Inflammatory macrophage treated with lipopolysaccharide for 1 hour (primary cell): ENCODE results near the gene DLD.
A peak's percentile ranks its signal among the peaks of the same experiment; 100 is the strongest.
"Not testable (repeated sequence)": the region's sequence is repeated elsewhere in the genome, so short reads cannot be mapped to it uniquely, and the experiment has no call there.

Source experiments
- DNase-seq, 2 donors: peaks; one replicate each; pipeline ENCODE4 v3.0.0-alpha.2; 2020 to 2022

DLD gene, protein sequence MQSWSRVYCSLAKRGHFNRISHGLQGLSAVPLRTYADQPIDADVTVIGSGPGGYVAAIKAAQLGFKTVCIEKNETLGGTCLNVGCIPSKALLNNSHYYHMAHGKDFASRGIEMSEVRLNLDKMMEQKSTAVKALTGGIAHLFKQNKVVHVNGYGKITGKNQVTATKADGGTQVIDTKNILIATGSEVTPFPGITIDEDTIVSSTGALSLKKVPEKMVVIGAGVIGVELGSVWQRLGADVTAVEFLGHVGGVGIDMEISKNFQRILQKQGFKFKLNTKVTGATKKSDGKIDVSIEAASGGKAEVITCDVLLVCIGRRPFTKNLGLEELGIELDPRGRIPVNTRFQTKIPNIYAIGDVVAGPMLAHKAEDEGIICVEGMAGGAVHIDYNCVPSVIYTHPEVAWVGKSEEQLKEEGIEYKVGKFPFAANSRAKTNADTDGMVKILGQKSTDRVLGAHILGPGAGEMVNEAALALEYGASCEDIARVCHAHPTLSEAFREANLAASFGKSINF

DNA sequence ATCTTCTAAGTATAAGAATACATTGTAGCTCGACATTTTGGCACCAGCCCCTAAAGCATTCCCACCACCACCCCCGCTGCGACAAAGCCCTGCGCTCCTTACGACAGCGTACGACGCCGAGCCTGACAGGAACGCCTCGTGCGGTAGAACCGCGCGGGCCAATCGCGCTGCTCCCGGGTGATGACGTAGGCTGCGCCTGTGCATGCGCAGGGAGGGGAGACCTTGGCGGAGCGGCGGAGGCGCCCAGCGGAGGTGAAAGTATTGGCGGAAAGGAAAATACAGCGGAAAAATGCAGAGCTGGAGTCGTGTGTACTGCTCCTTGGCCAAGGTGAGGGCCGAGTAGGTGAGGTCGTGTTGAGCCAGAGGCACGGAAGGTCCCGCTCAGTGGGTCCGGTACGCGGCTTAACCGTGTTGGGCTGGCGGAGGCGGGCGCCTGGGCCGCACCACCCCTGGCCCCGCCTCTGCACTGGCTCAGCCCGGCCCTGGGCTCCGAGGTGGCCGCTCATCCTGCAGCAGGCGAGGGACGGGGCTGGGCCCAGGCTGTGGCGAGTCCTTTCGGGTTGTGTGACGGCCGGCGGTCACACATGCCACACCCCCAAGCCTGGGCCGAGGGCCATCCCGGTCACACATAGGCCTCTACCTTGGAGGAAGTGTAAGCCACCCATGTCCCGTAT lies at the start of gene DLD:
Gene DLD, plus strand, starts transcription at position 222 of the 674 bp plus-strand sequence. Its CDS starts 68 bp downstream, at position 290.
- DNase-seq = peak; percentile 90 to 93

- DNase-seq = no peak
Observed at GRCh38 chr7:107842213-107842612, 48.8 kb upstream of the DLD start.

DNA sequence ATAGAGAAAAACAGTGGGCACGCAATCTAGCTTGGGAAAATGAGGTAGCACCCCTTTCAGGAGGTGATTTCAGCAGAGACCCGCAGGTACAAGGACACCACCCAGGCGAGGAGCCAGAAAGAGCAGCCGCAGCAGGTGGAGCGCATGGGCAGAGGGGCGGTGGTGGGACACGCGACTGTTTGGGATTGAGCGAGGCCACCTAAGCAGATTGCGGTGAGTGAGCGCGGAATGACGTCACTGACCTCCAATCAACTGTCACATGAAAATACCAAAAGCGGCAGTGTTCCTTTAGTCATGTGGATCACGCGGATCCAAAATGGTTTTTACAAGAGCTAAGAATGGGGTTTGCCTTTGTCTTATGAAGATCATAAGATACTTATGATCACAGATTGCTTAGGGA lies 47.8 kb upstream of the DLD start:
- no peak for DNase-seq

DNA sequence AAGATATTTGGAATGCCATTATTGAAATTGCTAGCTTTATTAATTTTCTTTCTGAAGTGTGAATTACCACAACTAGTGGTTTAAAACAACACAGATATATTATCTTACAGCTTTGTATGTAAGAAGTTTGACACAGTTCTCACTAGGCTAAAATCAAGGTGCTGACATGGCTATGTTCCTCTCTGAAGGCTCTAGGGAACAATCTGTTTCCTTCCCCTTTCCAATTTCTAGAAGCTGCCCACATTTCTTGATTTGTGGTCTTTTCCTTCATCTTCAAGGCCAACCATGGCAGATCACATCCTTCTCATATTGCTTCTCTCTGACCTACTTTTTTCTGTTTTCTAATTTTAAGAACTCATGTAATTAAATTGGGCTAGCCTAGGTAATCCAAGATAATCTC lies 44.7 kb upstream of the DLD start:
- DNase-seq = peak in 1 of 2 donors; percentile 13

DNA sequence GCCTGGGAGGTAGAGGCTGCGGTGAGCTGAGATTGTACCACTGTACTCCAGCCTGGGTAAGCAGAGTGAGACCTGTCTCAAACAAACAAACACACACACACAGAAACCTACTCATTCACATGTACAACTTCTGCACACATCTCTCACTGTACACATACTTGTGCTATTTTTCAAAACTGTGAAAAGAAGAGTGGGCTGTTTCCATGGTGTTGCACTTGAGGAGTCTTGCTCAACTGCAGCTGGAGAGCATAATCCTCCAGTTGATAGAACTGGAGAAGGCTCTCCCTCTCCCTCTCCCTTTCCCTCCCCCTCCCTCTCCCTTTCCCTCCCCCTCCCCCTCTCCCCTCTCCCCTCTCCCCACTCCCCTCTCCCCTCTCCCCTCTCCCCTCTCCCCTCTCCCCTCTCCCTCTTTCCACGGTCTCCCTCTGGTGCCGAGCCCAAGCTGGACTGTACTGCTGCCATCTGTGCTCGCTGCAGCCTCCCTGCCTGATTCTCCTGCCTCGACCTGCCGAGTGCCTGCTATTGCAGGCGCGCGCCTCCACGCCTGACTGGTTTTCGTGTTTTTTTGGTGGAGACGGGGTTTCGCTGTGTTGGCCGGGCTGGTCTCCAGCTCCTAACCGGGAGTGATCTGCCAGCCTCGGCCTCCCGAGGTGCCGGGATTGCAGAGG lies 43.7 kb upstream of the DLD start:
- DNase-seq = no peak

DNA sequence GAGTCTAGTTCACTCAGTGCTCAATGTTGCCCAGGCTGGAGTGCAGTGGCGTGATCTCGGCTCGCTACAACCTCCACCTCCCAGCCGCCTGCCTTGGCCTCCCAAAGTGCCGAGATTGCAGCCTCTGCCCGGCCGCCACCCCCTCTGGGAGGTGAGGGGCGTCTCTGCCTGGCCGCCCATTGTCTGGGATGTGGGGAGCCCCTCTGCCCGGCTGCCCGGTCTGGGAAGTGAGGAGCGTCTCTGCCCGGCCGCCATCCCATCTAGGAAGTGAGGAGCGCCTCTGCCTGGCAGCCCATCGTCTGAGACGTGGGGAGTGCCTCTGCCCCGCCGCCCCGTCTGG lies 43.2 kb upstream of the DLD start:
- DNase-seq = not testable (repeated sequence)

GRCh38 chr7:107848211-107848610 lies 42.8 kb upstream of the DLD start:
- not testable (repeated sequence) for DNase-seq

DNA sequence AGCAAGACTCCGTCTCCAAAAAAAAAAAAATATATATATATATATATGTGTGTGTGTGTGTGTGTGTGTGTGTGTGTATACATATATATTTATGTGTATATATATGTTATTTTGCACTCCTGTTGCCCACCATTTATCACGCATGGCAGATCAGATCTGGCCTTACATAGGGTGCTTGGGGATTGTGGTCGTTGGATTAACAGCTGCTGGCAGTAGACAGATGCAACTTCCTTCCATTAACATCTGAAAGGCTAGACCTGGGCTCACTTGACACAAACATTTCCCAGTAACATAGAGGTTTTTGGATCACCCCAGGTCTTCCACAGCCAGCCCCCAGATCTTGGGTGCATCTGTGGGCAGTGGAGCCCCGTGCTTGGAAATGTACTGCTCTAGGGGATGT lies 40.8 kb upstream of the DLD start:
- no peak for DNase-seq

- no peak for DNase-seq
Observed at GRCh38 chr7:107850643-107851042, 40.3 kb upstream of the DLD start.

DNA sequence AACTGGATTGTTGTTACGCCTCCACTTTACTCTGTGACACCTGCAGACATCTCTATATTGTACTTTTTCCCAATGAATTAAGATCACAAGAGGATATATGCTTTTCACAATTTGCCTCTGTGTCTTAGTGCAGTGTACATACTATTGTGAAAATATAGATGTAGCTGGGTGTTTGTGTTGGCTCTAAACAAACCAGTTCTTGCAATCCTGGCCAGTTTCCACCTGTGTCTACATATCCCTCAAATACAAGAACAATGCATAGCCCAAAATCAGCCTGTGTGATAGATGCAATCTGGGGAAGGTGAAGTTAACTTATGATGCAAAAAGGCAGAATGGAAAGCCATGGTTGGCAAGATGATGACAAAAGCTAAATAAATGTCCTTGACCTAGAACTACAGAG lies 36.5 kb upstream of the DLD start:
- no peak for DNase-seq

DNA sequence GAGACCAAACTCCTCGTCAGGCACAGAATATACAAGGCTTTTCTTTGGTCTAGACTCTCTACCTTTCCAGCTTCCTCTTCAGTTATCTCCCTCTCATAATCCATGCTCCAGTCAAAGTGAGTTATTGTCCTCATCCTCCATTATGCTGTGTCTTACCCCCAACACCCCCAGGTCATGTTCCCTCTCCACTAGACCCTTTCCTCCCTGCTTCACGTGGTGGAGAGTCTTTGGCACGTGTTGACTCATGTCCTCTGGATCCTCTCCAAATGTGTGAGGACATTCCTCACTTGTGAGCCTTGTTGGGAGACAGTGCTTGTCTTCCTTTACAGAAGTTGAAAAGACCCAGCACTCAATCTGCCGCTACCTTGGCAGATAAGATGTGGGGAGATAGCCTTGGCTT lies 36.0 kb upstream of the DLD start:
- no peak for DNase-seq

DNA sequence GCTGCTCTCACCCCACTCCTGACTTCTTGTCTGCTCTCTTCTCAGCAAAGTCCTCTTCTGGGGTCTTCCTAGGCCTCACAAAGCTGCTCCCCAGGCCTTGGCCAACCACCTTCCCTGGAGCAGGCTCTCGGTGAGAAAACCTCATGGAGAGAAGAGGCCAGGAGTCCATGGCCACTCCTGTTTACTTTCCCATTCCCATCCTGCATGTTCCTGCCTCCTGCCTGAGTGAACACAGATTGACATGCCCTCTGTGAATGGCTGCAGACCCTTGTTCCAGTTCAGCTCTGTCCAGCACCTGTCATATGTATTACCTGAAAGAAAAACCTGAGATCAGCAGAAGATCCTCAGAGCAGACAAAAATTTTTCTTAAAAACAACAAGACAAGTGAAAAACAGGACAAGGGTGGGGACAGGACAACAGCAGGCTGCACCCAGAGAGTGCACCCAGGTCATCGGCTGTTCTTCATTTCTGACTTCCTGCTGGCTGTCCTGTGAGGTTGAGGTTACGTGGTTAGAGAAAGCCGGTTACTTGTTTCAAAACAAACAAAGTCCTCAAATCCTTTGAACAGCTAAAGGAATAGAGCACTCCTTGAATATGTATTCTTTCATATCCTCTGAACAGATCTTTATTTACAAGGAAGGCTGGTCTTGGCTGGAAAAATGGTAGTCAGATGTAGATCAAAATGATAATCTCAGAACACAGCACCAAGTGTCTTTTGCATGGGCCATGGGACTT lies 34.0 kb upstream of the DLD start:
- no peak for DNase-seq

DNA sequence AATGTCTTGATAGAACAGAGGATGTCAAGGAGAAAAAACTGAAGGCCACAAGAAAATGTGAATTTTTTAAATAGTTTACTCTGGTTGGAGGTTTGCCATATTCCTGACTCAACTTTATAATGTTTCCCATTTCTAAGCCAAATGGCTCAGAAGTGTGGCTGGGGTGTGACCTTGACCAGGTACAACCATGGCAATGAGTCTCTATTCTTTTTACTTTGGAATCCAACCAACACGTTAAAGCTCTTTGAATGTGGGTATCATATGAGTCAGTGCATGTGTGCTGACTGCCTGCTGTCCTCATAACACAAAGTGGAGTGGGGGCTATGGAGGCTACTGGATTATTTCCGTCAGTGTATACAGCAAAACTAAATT lies 33.5 kb upstream of the DLD start:
- no peak for DNase-seq

DNA sequence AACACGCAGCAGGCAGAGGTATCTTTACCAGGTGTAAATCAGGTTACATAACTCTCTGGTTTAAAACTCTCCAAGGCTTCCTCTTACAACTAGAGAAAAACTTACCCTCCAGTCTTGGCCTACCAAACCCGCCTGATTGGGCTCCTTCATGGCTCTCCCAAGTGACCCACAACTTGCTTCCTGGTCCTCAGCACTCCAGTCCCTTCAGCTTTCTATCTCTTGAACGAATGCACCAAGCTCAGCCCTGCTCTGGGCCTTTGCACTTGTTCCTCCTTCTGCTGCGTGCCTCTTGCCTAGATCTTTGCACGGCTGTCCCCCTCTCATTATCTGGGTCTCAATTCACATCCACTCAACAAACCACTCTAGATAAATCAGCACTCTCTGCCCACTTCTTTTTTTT lies 32.7 kb upstream of the DLD start:
- no peak for DNase-seq

DNA sequence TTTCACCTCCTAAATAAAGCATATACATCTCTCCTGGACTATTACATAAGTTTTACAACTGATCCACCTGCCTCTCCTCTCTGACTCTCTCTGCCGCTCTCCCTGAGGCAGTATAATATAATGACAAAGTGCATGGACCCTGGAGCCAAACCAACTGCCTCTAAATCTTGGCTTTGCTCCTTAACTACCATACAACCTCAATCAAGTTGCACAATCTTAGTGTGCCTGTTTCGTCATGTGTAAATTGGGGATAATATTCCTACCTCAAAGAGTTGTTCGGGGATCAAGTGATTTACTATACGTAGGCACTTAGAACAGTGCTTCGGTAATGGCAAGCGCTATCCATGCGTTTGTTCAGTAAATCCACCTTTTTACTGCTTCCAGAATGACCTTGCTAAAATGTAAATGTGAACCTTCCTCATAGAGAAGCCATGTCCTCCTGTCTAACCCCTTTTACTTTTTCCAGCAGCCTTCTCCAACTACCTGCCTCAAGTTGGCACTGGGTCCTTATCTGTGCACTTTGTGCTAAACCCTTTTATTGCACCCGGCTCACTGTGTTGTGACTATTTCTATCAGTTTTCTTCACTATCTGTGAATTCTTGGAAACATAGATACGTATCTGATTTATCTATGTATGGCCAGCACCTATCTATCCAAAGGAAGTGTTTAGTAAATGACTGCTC lies 30.6 kb upstream of the DLD start:
- DNase-seq = no peak

DNA sequence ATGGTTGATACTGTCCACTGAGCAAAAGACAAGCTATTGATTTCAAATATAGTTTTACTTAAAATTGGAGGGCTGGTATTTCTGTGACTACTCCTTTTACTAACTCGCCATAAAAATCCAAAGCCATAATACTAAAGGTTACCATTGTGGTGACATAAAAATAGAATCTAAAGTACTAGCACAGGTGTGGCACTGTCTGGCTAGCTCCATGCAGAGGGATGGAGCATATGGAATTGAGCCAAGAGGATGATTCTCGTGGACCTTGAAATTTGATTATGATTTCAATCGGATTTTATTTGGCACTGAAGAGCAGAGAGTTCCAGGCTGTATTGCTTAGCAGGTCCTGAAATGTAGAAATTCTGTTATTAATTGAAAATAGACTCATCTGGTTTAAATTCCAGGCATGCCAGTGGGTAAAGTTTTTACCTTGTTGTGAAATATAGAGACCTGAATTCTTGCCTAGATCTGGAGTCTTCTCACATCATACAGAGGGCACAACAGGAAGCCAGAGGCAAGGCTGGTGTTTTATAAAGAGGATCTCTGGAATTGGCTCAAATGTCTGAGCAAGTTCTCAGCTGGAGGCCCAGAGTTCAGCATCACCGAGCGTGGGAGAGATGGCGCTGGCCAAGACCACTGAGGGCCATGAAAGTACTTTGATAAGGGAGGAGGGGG lies 29.9 kb upstream of the DLD start:
- no peak for DNase-seq

DNA sequence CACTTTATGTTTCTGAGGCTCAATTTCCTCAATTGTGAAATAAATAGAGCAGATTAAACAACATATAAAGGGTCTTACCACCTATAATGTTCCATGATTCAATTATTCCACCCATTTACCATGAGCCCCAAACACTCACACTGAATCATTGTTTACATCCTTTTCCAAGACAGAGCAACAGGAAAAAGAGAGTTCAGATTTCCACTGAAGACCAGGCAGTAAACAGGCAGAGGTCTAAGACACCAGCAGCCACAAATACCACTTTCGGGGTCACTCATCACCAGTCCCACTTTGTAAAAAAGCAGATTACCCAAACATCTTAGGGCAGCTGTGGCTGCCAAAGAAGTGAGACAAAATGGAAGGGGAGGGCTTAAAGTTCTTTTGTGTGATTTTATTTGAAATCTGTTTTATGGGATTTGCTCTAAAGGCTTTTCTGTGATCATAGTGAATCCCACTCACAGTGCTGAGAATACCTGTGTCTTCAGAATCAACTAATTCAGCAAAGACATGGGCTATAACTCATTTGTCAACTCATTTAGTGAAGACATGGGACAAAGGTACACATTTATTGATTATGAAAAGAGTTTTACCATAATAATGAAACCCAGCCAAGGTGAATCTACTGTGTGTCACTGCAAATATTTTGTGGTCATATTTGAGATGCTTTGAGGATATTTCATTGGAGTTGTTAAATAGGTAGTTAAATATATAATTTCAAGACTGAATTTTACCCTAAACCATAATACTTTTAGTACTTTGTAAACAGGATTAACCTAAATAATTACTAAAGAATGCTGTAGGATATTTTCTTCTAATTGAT lies 24.8 kb upstream of the DLD start:
- no peak for DNase-seq

GRCh38 chr7:107867858-107868466 lies 23.0 kb upstream of the DLD start:
- DNase-seq = no peak

GRCh38 chr7:107870427-107871000 lies 20.5 kb upstream of the DLD start:
- DNase-seq = no peak

DNA sequence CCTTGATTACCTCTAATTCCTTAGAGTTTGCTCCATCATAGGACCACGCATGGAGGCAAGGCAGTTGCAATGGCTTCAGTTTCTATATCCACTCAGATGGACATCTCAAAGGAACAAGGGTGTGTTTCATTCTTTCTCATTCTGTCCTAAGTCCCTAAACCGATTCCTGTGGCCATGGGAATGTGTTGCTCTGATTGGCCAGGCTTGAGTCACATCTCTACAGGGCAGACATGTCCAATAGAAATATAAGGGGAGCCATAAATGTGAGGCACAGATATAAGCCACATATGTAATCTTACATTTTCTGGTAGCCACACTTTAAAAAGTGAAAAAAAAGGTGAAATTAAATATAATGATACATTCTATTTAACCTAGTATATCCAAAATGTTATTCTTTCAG lies 16.9 kb upstream of the DLD start:
- no peak for DNase-seq
